22Rv1 (cell line): ENCODE measurements around the gene TBC1D19.
"Not testable (repeated sequence)": the region's sequence is repeated elsewhere in the genome, so short reads cannot be mapped to it uniquely, and the experiment has no call there.

Source experiments
- ZFX ChIP-seq: fragments of 450-650 bp; IDR thresholded peaks from 2 replicates; pipeline ENCODE4 v1.6.1; 2017; ENCODE audit warnings: antibody characterized with exemption, borderline replicate concordance
- TF ChIP-seq, protein P1 (sequence below): fragments of 450-650 bp; IDR thresholded peaks from 2 replicates; pipeline ENCODE4 v1.5.1; 2017; ENCODE audit warnings: mild to moderate bottlenecking

DNA sequence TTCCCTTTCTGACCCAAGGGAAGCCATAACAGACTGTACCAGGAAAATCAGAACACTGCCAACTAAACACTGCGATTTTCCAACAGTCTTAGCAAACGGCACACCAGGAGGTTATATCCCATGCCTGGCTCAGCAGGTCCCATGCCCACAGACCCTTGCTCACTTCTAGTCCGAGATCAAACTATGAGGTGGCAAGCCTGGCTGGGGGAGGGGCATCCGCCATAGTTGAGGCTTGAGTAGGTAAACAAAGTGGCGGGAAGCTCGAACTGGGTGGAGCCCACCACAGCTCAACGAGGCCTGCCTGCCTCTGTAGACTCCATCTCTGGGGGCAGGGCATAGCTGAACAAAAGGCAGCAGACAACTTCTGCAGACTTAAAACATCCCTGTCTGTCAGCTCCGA is 56.8 kb downstream of the TBC1D19 start:
- TF ChIP-seq, protein P1, sequence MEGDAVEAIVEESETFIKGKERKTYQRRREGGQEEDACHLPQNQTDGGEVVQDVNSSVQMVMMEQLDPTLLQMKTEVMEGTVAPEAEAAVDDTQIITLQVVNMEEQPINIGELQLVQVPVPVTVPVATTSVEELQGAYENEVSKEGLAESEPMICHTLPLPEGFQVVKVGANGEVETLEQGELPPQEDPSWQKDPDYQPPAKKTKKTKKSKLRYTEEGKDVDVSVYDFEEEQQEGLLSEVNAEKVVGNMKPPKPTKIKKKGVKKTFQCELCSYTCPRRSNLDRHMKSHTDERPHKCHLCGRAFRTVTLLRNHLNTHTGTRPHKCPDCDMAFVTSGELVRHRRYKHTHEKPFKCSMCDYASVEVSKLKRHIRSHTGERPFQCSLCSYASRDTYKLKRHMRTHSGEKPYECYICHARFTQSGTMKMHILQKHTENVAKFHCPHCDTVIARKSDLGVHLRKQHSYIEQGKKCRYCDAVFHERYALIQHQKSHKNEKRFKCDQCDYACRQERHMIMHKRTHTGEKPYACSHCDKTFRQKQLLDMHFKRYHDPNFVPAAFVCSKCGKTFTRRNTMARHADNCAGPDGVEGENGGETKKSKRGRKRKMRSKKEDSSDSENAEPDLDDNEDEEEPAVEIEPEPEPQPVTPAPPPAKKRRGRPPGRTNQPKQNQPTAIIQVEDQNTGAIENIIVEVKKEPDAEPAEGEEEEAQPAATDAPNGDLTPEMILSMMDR = not testable (repeated sequence)
- not testable (repeated sequence) for TF ChIP-seq ZFX
